SJCRH30 (cell line): ENCODE measurements around the gene PRX. TPM values are rescaled to one million over a fixed set of nuclear protein-coding genes. Genes with fewer than 3 reads are reported as not detected.
"Not testable (repeated sequence)": the region's sequence is repeated elsewhere in the genome, so short reads cannot be mapped to it uniquely, and the experiment has no call there.

Source experiments
- DNase-seq, 2 experiments: peaks; one replicate each; pipeline ENCODE4 v3.0.0-alpha.2; 2015 to 2020
- H3K27ac ChIP-seq: fragments of 250-450 bp; sonication (Bioruptor Pico); 2 replicates; pipeline ENCODE4 v1.5.1; 2020; ENCODE audit warnings: mild to moderate bottlenecking, moderate library complexity
- H3K27me3 ChIP-seq: fragments of 250-450 bp; sonication (Bioruptor Pico); 2 replicates; pipeline ENCODE4 v1.5.1; 2020; ENCODE audit warnings: mild to moderate bottlenecking, moderate library complexity
- H3K36me3 ChIP-seq: fragments of 250-450 bp; sonication (Bioruptor Pico); 2 replicates; pipeline ENCODE4 v1.5.1; 2020; ENCODE audit warnings: mild to moderate bottlenecking, moderate library complexity
- H3K4me1 ChIP-seq: fragments of 250-450 bp; sonication (Bioruptor Pico); 2 replicates; pipeline ENCODE4 v1.5.1; 2020; ENCODE audit warnings: mild to moderate bottlenecking, moderate library complexity
- H3K4me3 ChIP-seq: fragments of 250-450 bp; sonication (Bioruptor Pico); 2 replicates; pipeline ENCODE4 v1.5.1; 2020; ENCODE audit warnings: mild to moderate bottlenecking, moderate library complexity
- H3K9me3 ChIP-seq: fragments of 250-450 bp; sonication (Bioruptor Pico); replicated peaks from 2 replicates; pipeline ENCODE4 v1.5.1; 2020; ENCODE audit warnings: mild to moderate bottlenecking, moderate library complexity
- total RNA-seq: library from RNA; depleted of rRNA; stranded (reverse); fragments of >200 nt; shearing (Covaris generic); gene quantifications from 2 replicates; pipeline ENCODE4 v1.2.3, GENCODE V29; 2014

PRX gene
- total RNA-seq, 1 experiment from 2014 or later, result 4.0 TPM

- no peak overlapping the region for H3K4me3 ChIP-seq
- no peaks in the 10 kb centered on the region for H3K9me3 ChIP-seq
- no peaks in the 10 kb centered on the region for H3K27me3 ChIP-seq
- peaks cover 29% of the 10 kb centered on the region for H3K36me3 ChIP-seq
- no peak overlapping the region for H3K27ac ChIP-seq
- DNase-seq, result no peak
- no peaks in the 10 kb centered on the region for H3K4me1 ChIP-seq
Measured at GRCh38 chr19:40374084-40374483, 39.1 kb downstream of the PRX start.

DNA sequence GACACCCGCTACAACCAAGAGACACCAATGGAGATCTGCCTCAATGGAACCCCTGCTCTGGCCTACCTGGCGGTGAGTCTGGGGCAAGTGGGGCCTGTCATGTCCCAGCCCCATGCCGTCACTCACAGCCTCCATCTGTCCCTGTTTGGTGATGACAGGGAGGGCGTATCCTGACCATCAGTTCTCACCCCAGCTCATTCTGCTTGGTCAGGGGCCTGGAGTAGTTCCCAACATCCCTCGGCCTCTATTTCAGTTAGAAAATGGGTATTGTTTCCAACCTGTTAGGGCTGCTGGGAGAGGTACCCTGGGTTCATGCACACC is 41.4 kb downstream of the PRX start:
- no peak overlapping the region for H3K4me3 ChIP-seq
- H3K36me3 ChIP-seq, result peaks cover 25% of the 10 kb centered on the region
- no peak overlapping the region for H3K27ac ChIP-seq
- no peaks in the 10 kb centered on the region for H3K27me3 ChIP-seq
- H3K9me3 ChIP-seq, result no peaks in the 10 kb centered on the region
- DNase-seq, result no peak
- peaks cover 16% of the 10 kb centered on the region for H3K4me1 ChIP-seq

GRCh38 chr19:40370997-40371801 is 42.0 kb downstream of the PRX start:
- Histone ChIP-seq H3K4me1 (peaks cover 22% of the 10 kb centered on the region), H3K27me3 (no peaks in the 10 kb centered on the region), H3K27ac (no peak overlapping the region), H3K36me3 (peaks cover 23% of the 10 kb centered on the region), H3K9me3 (no peaks in the 10 kb centered on the region), H3K4me3 (no peak overlapping the region)
- DNase-seq, result no peak

DNA sequence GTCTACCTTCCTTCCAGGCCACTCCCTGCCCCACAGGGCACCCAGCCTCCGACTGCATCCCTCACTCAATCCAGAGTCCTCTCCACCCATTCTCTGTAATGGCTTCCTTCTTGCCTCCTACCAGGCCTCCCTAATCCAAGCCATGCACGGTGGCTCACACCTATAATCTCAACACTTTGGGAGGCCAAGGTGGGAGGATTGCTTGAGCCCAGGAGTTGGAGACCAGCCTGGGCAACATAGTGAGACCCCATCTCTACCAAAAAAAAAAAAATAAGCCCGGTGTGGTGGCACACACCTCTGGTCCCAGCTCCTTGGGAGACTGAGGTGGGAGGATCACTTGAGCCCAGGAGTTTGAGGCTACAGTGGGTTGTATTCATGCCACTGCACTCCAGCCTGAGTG is 42.9 kb downstream of the PRX start:
- H3K27me3 ChIP-seq, H3K4me3 ChIP-seq, H3K9me3 ChIP-seq, H3K27ac ChIP-seq, DNase-seq: not testable (repeated sequence)
- peaks cover 20% of the 10 kb centered on the region for H3K36me3 ChIP-seq
- H3K4me1 ChIP-seq, result peaks cover 22% of the 10 kb centered on the region

- H3K4me3 ChIP-seq, result no peak overlapping the region
- no peak overlapping the region for H3K27ac ChIP-seq
- peaks cover 20% of the 10 kb centered on the region for H3K36me3 ChIP-seq
- DNase-seq, result no peak
- no peaks in the 10 kb centered on the region for H3K27me3 ChIP-seq
- no peaks in the 10 kb centered on the region for H3K9me3 ChIP-seq
- peaks cover 22% of the 10 kb centered on the region for H3K4me1 ChIP-seq
Measured at GRCh38 chr19:40369797-40370196, 43.4 kb downstream of the PRX start.

DNA sequence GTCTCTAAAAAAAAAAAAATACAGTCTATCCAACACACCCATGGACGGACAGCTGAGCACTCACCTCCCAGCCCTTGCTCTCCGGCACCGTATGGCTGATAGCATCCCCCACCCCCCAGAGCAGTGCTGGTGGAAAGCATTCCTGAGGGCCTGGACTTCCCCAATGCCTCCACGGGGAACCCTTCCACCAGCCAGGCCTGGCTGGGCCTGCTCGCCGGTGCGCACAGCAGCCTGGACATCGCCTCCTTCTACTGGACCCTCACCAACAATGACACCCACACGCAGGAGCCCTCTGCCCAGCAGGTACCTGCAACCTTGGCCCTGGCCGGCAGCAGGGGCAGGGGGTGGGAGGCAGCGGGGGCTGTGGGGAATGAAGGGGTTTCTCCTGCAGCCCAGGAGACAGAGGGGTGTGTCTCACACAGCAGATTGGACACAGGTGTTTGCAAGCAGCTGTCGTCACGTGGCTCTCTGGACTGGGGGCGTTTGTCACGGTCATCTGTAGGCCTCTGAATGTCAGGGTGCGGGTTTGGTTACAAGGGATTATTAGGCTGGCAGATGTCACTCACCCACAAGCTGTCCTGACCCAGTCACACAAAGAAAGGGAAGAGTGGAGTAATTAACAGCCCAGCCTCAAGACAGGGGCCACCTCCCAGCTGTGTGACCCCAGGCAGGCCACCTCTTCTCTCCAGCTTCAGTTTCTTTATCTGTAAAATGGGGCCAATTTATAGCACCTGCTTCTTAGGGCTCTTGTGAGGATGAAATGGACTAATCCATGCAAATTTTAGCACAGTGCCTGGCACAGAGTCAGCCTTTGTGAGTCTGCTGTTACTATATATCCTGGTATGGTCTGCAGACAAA is 45.4 kb downstream of the PRX start:
- peak; percentile 85 to 89 for DNase-seq
- Histone ChIP-seq H3K27ac (peak overlapping the region; percentile 48), H3K4me3 (no peak overlapping the region), H3K27me3 (no peaks in the 10 kb centered on the region), H3K9me3 (no peaks in the 10 kb centered on the region), H3K36me3 (peaks cover 15% of the 10 kb centered on the region), H3K4me1 (peaks cover 25% of the 10 kb centered on the region)

- H3K4me1 ChIP-seq, result peaks cover 25% of the 10 kb centered on the region
- H3K4me3 ChIP-seq, result peak overlapping the region; percentile 52
- H3K9me3 ChIP-seq, result no peaks in the 10 kb centered on the region
- H3K27ac ChIP-seq, result peak overlapping the region; percentile 48
- DNase-seq, result peak; percentile 48 to 56
- H3K36me3 ChIP-seq, result peaks cover 11% of the 10 kb centered on the region
- H3K27me3 ChIP-seq, result no peaks in the 10 kb centered on the region
Measured at GRCh38 chr19:40366697-40367561, 46.2 kb downstream of the PRX start.

DNA sequence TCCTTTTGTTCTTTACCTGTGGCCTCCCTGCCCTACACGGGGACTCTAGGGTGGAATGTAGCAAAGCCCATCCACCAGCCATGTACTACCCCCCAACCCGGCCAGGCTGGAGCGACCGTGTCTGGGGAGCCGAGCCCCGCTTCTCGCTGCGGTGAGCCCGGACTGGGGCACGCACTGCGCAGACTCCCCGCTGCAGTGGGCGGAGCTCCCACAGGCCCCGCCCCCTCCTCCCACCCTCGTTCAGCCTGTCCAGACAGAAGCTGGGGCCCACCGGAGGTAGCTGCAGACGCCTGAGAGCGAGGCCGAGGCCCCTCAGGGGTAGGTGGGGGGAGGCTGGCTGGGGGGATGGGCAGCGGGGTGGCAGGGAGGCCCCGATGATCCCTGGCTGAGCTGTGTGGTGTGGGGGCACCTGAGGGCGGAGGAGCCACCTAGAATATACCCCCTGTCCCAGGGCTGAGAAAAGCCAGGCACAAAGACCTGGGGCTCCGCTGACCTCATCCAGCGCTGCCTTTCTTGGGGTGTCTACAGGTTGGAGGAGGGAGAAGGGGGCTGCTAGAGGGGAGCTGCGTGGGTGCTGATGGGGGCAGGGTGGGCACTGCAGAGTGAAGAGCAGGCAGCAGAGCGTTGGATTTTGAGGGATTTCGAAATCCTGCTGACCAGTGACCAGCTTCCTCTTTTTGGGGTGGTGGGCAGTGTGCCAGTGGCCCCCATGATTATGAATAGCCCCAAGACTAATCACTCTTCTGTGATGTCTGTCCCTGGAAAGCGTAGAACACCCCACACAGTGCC is 47.4 kb downstream of the PRX start:
- peak overlapping the region; percentile 52 for H3K4me3 ChIP-seq
- peak overlapping the region; percentile 48 for H3K27ac ChIP-seq
- H3K27me3 ChIP-seq, result no peaks in the 10 kb centered on the region
- no peaks in the 10 kb centered on the region for H3K9me3 ChIP-seq
- DNase-seq, result peak; percentile 92 to 95
- peaks cover 30% of the 10 kb centered on the region for H3K4me1 ChIP-seq
- peaks cover 2% of the 10 kb centered on the region for H3K36me3 ChIP-seq

DNA sequence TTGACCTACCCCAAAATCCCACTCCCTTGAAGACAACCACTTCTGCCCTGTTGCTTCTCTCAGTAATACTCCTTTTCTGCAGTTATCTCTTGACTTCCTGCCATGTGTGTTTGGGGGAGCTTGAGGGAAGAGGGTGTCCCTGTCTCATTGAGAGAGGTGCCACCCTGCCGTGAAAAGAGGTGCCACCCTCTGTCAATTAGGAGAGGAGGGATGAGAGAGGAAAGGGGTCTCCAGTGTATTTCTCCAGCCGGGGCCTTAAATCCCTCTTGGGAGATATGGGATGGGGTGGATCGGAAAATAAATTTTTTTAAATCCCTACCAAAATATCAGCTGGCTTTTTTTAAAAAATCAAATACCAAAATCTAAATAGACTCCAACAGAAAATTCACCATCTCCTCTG is 48.2 kb downstream of the PRX start:
- no peaks in the 10 kb centered on the region; the same call in 1 of the 2 replicates for H3K36me3 ChIP-seq
- peak overlapping the region; percentile 52 for H3K4me3 ChIP-seq
- no peak overlapping the region for H3K27ac ChIP-seq
- H3K27me3 ChIP-seq, result no peaks in the 10 kb centered on the region
- no peaks in the 10 kb centered on the region for H3K9me3 ChIP-seq
- no peak for DNase-seq
- peaks cover 36% of the 10 kb centered on the region for H3K4me1 ChIP-seq

DNA sequence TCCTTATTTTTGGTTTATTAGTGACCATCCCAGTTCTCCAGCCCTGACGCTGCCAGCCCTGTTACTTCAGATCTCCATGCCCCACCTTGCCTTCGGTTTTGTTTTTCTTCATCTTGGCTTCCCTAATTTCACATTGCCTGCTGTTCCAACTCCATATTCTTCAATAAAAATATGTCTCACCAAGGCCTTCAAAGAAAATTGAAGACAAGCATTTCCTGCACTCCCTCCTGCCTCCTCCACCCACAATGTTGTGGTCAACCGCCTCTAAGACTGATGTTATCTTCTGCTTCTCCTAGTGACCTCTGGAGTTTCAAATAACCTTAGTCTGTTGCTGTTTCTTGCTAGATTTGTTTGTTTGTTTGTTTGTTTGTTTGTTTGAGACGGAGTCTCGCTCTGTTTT is 50.1 kb downstream of the PRX start:
- Histone ChIP-seq H3K27me3 (no peaks in the 10 kb centered on the region), H3K36me3 (no peaks in the 10 kb centered on the region), H3K4me1 (peaks cover 34% of the 10 kb centered on the region), H3K9me3 (no peaks in the 10 kb centered on the region), H3K4me3 (no peak overlapping the region), H3K27ac (no peak overlapping the region)
- no peak for DNase-seq

- H3K27ac ChIP-seq, result no peak overlapping the region
- peaks cover 35% of the 10 kb centered on the region for H3K4me1 ChIP-seq
- no peaks in the 10 kb centered on the region for H3K27me3 ChIP-seq
- no peaks in the 10 kb centered on the region for H3K9me3 ChIP-seq
- DNase-seq, result no peak
- H3K36me3 ChIP-seq, result no peaks in the 10 kb centered on the region
- no peak overlapping the region for H3K4me3 ChIP-seq
Measured at GRCh38 chr19:40362160-40362559, 51.0 kb downstream of the PRX start.

DNA sequence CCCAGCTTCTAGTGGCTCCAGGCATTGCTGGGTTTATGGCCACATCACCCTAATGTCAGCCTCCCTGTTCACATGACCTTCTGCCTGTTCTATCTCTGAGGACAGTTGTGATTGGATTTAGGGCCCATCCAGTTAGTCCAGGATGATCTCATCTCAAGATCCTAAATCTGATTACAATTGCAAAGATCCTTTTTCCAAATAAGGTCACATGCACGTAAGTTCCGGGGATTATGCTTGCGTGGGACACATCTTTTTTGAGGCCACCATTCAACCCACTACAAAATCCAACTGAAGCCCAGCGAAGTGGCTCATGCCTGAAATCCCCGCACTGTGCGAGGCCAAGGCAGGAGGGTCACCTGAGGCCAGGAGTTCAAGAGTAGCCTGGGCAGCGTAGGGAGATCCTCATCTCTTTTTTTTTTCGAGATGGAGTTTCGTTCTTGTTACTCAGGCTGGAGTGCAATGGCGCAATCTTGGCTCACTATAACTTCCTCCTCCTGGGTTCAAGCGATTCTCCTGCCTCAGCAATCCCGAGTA is 52.4 kb downstream of the PRX start:
- no peaks in the 10 kb centered on the region for H3K27me3 ChIP-seq
- H3K27ac ChIP-seq, result peak overlapping the region; percentile 51
- peaks cover 29% of the 10 kb centered on the region for H3K4me1 ChIP-seq
- H3K9me3 ChIP-seq, result no peaks in the 10 kb centered on the region
- H3K36me3 ChIP-seq, result no peaks in the 10 kb centered on the region
- DNase-seq, result peak; percentile 41 to 70
- H3K4me3 ChIP-seq, result no peak overlapping the region

GRCh38 chr19:40360020-40360707 is 53.0 kb downstream of the PRX start:
- Histone ChIP-seq H3K27ac (peak overlapping the region; percentile 51), H3K4me3 (no peak overlapping the region), H3K36me3 (no peaks in the 10 kb centered on the region), H3K4me1 (peaks cover 29% of the 10 kb centered on the region), H3K9me3 (no peaks in the 10 kb centered on the region), H3K27me3 (no peaks in the 10 kb centered on the region)
- DNase-seq, result peak; percentile 61 to 66
